HG02610 (cell line): ENCODE results near the gene SRSF7.
"Not testable (repeated sequence)": the region's sequence is repeated elsewhere in the genome, so short reads cannot be mapped to it uniquely, and the experiment has no call there.

ENCODE experiments used
- ATAC-seq: cut with Tn5 transposase; IDR thresholded peaks from one replicate; pipeline ENCODE4 v1.9.1; 2021; ENCODE audit warnings: mild to moderate bottlenecking, moderate library complexity; ENCODE audit not compliant: unreplicated experiment

The SRSF7 gene

DNA sequence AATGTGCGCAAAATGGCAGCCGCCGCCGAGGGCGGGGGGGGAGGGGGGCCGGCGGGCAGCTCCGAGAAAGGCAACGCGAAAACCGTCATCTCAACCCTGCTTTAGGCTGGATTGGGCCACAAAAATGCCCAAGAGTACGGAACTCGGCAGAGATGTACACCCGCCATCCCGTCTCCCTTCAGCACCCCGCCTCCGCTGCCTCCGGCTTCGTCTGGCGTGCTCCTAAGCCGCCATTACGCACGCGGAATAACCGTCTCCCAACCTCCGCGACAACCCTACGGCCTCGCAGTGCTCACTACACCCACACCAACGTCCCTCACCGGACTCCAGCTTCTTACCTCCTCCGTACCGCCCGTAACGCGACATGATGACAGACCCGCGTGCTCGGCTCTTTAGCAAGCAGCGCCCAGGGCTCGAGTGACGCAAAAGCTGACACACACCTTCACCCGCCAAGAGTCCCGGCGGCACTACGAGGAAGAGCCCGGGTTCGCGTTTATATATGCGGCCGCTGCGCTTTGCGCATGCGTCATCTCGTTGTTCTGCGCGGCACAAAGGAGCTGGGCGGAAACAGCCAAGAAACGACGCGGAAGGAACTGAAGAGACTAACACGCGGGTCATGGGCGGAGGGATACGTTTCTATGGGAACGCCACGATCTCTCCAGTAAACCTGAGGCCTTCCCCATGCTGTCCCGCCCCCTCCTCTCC is at the start of gene SRSF7:
Gene SRSF7, minus strand, starts transcription at position 471 of the 705 bp plus-strand sequence. Its CDS starts 105 bp downstream, at position 366.
- ATAC-seq: peak; percentile 81

DNA sequence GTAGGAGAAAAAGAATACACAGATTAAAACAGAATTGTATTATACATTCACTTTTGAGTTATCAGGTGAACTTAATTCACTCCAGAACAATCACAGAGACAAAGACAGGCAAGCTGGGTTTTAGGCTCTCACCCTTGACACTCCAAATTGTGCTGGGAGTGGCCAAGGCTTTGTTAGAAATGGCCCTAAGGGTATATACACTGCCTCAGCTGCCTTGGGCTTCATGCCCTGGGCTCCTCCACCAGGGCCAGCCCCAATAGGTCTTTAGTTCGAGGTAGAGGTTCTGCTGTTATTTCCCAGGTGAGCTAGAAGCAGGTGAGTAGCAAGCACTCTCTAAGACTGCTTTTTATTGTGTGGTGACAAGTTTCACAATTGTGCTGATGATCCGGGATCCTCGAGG is 46.8 kb upstream of the SRSF7 start:
- ATAC-seq: no peak

DNA sequence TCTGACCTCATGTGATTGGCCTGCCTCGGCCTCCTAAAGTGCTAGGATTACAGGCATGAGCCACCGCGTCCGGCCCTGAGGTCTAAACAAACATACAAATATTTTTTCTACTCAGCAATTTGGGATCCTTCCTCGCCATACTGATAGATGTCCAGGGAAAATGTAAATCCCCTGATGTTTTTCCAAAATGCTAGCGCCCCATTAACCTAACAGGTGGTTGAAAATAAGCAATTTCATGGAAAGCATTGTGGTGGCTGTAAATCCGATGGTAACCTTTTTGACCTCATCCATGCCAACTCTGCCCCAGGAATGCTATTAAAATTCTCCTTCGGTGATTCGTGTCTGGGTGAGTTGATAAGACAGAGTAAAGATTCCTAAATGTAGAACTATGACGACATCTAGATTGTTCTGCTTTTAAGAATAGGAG is 46.1 kb upstream of the SRSF7 start:
- ATAC-seq: no peak

DNA sequence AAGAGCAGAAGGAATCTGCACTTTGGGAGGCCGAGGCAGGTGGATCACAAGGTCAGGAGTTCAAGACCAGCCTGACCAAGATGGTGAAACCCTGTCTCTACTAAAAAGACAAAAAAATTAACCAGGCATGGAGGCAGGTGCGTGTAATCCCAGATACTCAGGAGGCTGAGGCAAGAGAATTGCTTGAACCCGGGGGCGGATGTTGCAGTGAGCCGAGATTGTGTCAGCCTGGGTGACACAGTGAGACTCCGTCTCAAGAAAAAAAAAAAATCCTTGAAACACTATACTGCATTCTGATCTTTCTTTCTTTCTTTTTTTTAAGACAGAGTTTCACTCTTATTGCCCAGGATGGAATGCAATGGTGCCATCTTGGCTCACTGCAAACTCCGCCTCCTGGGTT is 43.9 kb upstream of the SRSF7 start:
- not testable (repeated sequence) for ATAC-seq

DNA sequence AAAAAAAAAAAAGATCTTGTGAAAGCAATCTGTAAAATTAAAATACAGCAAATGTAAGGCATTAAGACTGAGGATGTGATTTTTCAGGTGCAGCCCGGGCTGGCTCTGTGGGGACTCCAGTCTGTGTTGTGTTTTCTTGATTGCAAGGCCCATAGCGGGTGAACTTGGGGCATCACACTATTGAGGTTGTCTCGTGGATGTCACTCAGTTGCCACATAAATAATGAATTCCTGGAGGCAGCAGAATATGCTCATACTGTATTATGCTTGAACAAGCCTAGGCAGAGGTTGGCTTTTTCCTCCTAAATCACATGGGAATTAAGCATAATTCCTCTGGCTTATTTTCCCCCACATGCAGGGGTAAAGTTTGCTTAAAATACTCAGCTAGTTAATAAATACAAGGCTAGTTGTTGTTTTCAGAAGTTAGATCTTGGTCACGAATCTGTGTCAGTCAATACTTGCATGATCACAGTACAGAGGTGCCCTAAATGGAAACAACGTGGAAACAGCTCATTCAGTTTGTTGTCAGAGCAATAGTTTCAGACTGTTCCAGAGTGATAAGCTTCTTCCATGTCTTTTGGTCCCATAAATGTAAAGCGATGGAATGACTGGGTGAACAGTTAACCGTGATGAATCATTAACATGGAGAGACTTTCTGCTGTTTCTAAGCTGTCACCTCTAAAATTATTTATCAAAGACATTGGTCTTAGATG is 43.2 kb upstream of the SRSF7 start:
- no peak for ATAC-seq

DNA sequence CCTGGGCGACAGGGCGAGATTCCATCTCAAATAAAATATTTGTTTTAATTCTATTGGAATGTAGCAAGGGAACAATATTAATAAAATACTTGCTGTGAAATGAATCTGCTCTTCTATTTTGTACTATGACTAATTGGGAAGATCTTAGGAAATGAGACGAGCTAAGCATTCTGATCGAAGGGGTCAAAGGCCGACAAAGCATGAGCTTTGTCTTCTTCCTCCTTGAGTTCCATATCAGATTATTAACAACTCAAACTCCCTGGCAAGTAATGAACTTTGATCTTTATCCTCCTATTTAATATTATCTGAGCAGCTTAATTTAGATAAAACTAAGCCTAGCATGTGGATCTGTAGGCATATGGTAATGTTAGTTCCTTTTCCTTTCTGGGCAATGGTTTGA is 42.4 kb upstream of the SRSF7 start:
- ATAC-seq: no peak

DNA sequence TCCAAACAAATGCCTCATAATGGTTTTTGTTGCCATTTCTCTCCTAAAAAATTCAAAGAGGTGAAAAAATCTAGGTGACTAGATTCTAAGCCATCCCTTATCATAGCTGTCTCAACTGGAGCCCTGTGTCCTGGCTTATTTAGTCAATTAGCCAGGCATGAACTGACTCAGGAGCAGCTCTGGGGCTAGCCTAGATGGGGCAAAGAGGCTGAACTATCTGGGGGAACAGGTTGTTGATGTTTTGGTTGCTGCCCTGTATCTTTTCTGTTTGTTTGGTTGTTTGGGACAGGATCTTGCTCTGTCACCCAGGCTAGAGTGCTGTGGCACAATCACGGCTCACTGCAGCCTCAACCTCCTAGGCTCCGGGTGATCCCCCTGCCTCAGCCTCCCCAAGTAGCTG is 41.6 kb upstream of the SRSF7 start:
- ATAC-seq: no peak

DNA sequence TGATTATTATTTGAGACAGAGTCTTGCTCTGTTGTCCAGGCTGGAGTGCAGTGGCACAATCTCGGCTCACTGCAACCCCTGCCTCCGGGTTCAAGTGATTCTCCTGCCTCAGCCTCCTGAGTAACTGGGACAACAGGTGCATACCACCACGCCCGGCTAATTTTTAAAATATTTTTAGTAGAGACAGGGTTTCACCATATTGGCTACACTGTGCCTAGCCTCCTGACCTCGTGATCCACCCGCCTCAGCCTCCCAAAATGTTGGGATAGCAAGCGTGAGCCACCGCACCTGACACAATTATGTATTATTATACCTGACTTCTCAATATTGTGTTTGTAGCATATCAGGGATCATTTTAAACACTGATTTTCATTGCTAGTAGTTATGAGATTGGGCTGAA is 41.2 kb upstream of the SRSF7 start:
- ATAC-seq: not testable (repeated sequence)

DNA sequence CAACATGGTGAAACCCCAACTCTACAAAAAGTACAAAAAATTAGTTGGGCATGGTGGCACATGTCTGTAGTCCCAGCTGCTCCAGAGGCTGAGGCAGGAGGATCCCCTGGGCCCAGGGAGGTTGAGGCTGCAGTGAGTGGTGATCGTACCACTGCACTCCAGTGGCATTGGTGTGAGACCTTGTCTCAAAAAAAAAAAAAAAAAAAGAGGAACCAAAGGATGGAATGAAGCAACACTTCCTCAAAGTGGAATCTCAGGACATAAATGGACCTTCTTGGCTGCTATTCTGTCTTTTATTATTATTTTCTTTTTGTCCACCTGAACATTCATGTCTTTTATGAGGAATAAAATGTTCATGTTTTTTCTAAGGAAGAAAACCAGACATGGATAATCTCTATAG is 40.6 kb upstream of the SRSF7 start:
- ATAC-seq: no peak

DNA sequence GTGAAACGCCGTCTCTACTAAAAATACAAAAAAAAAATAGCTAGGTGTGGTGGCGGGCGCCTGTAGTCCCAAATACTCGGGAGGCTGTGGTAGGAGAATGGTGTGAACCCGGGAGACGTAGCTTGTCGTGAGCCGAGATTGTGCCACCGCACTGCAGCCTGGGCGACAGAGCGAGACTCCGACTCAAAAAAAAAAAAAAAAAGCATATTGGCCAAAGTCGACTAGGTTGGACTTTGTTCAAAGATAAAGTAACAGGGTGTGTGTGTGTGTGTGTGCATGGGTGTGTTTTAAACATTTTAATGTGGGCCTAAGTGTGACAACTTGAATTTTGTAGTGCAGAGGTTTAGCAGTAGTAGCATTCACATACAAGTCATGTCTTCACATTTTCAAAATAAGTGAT is 38.5 kb upstream of the SRSF7 start:
- no peak for ATAC-seq

DNA sequence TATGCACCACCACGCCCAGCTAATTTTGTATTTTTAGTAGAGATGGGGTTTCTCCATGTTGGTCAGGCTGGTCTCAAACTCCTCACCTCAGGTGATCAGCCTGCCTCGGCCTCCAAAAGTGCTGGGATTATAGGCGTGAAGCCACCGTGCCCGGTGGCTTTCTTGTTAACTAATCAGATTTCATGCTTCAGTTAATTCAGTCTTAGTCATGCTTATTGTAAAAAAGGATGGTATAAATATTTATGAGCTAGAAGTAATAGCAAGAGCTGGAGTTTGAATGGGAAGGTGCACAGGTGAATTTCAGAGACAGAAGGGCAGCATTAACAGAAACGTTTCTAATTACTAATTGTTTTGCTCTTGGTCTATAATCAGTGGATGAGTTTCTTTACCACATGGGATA is 37.1 kb upstream of the SRSF7 start:
- ATAC-seq: no peak

DNA sequence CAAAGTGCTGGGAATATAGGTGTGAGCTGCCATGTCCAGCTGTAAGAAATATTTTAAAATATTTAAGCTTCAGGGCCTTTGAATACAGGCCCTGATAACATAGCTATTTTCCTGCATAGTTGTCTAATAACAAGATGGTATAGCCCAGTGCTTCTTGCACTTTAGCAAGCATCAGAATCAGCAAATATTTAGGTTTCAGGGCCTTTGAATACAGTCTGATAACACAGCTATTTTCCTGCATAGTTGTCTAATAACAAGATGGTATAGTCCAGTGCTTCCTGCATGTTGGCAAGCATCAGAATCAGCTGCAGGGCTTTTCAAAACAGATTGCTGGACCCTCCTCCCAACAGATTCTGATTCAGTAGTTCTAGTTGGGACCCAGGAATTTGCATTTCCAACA is 32.4 kb upstream of the SRSF7 start:
- ATAC-seq: no peak

DNA sequence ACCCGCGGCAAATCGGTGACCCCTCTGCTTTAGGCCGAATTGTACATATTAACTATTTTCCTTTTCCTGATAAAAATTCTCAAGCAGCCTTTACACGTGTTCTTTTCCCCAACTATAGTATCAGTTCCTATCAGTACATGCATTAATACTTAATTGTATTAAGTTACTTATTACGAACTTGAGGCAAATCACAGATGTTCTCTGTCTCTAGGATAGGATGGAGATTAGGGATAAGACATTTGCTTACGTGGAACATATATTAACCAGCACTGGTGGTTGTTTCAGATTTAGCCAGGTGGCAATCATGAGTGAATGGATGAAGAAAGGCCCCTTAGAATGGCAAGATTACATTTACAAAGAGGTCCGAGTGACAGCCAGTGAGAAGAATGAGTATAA is 27.5 kb upstream of the SRSF7 start:
- ATAC-seq: no peak

DNA sequence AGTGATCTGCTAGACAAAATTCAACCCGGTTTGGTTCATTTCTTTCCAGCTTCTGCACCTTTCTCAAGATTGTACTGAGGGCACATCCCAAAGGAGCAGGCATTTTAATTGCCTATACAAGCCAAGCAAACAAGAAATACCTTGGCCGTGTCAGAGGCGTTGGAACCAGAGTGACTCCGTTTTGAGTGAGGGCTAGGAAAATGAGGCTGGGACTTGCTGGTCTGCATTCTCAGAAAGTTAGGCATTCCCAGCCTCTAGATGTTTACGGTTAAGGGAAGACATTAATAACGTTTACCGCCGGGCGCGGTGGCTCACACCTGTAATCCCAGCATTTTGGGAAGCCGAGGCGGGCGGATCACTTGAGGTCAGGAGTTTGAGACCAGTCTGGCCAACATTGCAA is 25.4 kb upstream of the SRSF7 start:
- ATAC-seq: no peak

DNA sequence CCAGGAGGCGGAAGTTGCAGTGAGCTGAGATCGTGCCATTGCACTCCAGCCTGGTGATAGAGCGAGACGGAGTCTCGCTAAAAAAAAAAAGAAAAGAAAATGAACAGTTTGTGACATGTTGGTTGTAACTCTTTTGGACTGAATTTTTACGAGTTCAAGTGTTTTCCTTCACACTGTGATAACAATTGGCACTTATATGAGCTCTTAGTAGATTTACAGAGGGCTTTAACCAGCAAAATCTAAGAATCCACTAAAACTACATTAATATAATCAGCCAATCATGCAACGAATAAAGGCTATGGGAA is 24.7 kb upstream of the SRSF7 start:
- no peak for ATAC-seq

DNA sequence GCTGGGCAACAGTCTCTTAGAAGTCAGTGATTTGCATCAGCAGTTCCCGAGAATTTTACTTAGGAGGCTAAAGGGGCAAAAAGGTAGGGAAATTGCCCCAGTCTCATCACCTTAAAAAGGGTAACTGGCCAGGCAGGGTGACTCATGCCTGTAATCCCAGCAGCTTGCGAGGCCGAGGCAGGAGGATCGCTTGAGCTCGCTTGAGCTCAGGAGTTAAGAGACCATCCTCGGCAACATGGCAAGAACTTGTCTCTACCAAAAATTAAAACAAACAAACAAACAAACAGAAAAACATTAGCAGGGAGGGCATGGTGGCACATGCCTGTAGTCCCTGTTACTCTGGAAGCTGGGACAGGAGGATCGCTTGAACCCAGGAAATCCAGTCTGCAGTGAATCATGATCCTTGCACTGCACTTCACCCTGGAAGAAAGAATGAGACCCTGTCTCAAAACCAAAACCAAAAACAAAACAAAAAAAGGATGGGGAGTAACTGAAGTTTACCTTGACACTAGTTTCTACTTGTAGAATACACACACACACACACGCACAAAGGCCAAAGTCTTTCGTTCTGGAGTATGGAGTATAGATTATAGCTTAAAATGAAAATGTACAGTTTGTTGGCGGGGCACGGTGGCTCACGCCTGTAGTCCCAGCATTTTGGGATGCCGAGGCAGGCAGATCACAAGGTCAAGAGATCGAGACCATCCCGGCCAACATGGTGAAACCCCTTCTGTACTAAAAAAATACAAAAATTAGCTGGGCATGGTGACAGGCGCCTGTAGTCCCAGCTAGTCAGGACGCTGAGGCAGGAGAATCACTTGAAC is 24.1 kb upstream of the SRSF7 start:
- ATAC-seq: no peak

DNA sequence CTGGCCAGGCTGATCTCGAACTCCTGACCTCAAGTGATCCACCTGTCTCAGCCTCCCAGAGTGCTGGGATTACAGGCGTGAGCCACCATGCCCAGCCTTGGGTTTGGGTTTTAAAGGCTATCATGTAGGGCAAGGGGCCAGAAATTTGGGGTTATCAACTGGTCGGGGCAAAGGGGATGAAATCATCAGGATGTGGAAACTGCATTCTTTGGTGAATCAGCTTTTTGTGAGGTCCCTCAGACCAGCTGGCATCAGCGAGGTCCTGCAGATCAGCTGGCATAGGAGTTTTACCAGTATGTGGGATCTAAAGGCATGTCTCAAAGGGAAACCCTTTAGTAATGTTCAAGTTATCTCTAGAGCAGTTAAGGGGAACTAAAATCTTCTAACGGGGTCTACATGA is 20.5 kb upstream of the SRSF7 start:
- ATAC-seq: no peak

DNA sequence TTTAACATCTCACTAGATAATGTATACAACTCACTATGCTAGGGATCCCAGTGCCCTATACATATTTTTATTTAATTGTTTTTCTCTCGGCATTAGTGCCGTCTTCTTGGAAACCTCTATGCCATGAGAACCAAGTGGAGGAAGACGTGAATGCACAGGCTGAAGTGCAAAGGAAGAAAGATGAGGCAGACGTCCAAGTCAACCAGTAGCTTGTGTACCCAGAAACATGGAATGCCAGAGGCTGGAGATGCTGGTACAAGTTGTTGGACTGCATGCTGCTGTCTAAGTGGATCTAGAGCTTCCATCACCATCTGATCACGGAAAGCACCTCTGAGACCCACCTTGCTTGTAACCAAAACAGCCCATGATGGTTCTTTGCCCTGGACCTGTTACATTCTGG is 14.4 kb upstream of the SRSF7 start:
- no peak for ATAC-seq

DNA sequence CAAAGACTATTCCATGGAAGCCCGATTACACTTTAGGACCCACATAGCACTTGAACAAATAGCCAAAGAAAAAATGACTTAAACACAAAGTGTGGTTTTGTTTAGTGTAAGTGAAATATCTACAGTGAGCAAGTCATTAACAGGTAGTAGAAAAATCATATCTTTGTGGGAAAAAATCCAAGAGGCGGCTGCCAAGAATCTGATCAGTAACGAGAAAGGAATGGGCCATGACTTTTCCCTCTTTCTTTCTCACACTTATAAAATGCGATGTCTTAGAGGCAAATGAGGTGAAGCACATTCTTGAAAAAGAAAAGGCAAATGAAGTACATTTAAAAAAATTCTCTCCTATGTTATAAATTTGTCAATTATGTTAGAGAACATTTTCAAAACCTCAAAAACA is 14.0 kb upstream of the SRSF7 start:
- no peak for ATAC-seq

DNA sequence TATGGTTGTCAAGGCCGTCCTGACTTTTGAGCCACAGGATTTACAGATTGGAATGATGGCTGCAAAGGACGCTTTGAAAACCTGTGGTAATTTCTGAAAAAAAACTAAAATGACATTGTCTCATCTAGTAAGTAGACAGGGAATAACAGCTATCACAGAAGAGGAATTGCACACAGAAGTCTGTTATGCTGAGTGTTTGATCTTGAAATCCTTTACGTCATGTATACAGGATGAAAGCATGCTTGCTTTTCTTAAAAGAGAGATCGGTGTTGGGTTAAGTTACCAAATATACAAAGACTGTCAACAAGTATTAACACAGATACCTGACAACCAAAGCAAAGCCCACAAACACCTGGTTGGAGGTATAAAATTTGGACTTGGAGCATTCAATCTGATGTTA is 12.6 kb upstream of the SRSF7 start:
- ATAC-seq: no peak

DNA sequence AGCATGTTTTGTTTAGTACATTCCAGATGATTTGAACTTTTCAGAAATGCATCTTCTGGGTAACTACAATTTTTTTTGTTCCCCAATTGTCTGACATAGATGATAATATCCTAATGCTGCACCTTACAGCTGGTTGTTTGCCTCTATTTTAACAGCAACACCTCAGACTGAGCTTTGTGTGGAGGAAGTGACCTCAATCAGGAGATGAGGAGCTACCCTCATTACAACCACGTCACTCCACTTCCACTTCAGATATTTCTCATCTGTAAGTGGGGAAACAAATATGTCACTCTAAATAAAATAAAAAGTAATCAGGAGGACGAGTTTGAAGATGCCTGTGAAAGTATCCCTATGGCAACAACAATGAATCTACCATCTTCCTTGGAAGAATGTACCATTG is 12.1 kb upstream of the SRSF7 start:
- no peak for ATAC-seq

DNA sequence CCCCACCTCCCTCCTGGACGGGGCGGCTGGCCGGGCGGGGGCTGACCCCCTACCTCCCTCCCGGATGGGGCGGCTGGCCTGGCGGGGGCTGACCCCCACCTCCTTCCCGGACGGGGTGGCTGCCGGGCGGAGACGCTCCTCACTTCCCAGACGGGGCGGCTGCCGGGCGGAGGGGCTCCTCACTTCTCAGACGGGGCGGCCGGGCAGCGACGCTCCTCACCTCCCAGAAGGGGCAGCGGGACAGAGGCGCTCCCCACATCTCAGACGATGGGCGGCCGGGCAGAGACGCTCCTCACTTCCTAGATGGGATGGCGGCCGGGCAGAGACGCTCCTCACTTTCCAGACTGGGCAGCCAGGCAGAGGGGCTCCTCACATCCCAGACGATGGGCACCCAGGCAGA is 4.7 kb upstream of the SRSF7 start:
- not testable (repeated sequence) for ATAC-seq
